GM15510 (cell line): ENCODE data around the gene SLPI.

ENCODE experiments used
- POLR2A ChIP-seq: IDR thresholded peaks from 3 replicates; pipeline ENCODE4 v1.6.1; 2011; ENCODE audit warnings: borderline replicate concordance; ENCODE audit not compliant: insufficient read length; ENCODE audit errors: extremely low read depth

The SLPI gene

DNA sequence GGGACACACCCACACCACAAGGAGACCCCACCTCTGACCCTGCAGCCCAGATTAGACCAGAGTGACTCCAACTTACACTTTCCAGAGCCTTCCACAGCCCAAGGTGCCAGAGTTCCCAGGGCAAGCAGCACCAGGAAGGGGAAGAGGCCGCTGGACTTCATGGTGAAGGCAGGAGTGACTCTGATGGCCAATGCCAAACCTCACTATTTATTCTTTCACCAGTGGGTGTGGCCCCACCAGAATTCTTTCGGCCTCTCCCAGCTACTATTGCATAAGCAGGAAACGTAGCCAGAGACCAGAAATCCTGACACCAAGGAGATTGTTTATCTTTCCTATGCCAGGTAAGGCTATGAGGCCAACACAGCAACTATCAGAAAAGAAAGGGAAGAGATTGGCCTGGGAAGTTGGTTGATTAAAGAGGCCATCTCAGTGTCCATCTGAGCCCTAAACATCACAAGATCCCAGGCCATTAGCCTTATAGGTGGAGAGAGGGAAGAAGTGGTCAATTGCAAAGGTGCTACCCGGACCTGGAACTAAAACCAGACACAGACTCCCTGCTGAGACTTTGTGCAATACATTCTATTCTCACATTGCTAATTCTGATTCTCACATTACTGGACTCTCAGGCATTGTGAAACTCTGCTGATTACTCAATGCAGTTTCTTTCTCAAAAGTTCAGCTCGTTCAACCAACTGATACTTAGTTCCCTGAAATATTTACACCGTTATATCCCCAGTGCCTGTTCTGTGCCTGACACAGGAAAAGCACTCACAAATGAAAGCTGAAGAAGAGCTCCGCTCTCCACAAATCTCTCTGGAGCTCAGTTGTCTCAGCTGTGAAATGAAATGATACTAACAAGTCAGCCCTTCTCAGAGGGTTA lies at the start of gene SLPI:
TSS of gene SLPI (minus strand) at position 182 of the 880 bp plus-strand sequence. CDS start at position 161, 21 bp downstream.
- TF ChIP-seq POLR2A = no peak

DNA sequence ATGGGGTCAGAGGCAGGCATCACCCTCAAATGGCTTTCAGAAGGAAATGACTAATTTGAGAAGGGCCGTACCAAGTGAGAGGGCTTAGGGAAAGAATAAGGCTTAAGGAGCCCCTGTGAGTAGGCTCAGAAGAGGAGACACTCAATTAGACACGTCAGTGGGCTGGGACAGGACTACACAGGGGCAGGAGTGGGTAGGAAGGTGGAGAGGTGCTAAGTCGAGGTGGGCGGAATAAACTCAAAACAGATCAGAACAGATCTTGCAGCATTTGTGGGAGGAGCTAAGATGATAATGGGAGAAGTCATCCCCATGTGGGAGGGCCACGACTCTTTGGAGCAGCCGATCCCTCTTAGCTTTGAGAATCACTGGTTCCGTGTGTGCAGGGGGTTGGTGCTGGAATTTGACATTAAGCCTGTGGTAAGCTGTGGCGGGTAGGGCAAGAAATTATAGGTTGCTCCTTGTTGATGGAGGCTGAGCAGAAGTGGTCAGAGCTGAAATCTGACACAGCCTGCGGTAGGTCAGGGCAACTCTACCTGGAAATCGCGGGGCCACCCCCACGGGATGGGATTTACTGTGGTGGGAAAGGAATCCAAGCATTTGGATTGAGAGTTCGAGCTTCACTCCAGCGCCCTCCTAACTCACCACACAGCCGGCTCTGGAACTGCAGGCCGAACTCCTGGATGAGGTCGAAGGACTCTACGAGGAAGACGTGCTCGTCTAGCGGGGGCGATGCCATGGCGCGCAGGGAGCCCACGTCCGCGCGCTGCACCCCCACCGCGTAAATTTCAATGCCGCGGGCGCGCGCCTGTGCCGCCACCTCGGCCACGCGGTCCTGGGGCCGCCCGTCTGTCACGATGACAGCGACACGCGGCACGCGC lies 49.5 kb upstream of the SLPI start:
- TF ChIP-seq POLR2A = no peak

- TF ChIP-seq POLR2A = no peak
These were observed 47.5 kb upstream of the SLPI start for GRCh38 chr20:45301824-45302271.

DNA sequence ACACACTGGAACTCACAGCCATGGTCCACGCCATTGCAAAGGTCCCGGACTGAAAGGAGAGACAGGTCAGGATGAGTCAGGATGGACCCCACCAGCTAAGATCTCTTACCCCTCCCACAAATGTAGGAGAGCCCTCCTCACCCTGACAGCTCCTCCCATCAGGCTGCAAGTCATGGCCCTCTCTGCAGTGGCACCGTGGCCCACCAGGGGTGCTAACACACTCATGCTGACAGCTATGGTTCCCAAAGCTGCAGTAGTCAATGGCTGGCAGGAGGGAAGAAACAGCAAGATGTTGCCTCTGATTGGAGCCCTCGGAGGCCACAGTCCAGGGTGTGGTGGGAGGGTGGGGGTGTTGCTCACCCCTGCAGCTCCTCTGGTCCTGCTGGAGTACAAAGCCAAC lies 46.6 kb upstream of the SLPI start:
- TF ChIP-seq POLR2A = no peak

GRCh38 chr20:45299786-45300185 lies 45.4 kb upstream of the SLPI start:
- no peak for TF ChIP-seq POLR2A

GRCh38 chr20:45297786-45298497 lies 43.6 kb upstream of the SLPI start:
- no peak for TF ChIP-seq POLR2A

DNA sequence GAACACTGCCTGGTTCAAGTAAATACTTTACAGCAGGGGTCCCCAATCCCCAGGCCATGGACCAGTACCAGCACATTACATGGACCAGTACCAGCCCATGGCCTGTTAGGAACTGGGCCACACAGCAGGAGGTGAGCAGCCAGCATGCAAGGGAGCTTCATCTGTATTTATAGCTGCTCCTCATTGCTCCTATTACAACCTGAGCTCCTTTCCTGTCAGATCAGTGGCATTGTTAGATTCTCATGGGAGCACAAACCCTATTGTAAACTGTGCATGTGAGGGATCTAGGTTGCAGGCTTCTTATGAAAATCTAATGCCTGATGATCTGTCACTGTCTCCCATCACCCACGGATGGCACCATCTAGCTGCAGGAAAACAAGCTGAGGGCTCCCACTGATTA lies 40.3 kb upstream of the SLPI start:
- TF ChIP-seq POLR2A = no peak

DNA sequence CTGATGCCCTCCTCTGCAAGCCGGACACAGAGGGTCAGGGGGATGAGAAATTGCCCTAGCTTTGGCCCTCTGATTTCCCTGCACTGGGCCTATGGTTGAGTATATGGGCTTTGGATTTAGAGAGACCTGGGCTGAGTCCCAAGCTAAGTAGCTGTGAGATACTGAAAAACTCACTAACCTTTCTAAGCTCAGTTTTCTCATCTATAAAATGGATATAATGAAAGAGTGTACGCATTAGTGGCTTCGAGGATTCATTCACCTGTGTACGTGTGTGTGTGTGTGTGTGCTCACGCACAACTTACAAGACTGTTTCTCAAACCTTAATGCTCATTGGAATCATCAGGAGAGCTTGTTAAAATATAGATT lies 39.6 kb upstream of the SLPI start:
- TF ChIP-seq POLR2A = no peak

DNA sequence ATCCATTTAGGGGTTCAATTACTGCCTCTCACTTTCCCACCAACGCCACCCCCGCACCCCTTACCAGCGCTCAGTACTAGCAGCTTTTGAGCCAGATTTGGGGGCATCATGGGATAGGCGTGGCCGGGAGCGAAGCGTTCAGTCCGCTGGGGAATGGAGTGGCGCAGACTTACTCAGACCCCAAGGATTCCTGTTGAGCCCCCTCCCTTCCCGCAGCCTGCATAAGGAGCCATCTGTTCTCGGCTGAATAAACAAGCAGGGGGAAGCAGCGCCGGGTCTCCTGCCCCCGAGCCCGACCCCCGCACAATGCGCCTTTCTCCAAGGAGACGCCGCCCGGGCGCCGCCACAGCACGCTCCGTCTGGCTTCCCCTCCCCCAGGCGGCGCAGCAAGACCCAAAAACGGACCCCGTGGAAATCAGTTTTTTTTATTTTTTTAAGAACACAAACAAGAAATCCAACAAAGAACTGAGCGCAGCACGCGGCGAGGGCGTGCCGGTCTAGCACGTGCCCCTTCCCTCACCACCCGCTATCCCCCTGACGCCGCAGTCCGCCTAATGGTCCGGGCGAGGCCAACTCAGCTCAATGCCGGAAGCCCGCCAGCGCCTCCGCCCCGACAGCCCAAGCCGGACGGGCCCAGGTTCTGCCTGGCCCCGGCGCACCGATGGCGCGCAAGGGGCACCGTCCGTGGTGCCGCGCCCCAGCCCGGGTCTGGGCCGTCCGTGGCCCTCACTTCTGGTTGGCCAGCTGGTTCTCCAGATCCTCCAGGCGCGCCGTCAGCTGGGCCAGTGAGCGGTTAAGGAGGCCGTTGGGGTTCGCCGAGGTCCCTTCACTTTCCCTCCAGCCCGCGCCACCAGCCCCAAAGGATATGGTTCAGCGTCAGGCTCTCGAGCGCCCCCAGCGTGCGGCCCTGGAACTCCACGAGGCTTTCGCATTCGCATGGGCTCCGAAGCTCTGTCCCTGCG lies 39.0 kb upstream of the SLPI start:
- no peak for TF ChIP-seq POLR2A

- no peak for TF ChIP-seq POLR2A
These were observed 38.0 kb upstream of the SLPI start for GRCh38 chr20:45292343-45292742.

- TF ChIP-seq POLR2A = no peak
These were observed 37.2 kb upstream of the SLPI start for GRCh38 chr20:45291526-45291925.

DNA sequence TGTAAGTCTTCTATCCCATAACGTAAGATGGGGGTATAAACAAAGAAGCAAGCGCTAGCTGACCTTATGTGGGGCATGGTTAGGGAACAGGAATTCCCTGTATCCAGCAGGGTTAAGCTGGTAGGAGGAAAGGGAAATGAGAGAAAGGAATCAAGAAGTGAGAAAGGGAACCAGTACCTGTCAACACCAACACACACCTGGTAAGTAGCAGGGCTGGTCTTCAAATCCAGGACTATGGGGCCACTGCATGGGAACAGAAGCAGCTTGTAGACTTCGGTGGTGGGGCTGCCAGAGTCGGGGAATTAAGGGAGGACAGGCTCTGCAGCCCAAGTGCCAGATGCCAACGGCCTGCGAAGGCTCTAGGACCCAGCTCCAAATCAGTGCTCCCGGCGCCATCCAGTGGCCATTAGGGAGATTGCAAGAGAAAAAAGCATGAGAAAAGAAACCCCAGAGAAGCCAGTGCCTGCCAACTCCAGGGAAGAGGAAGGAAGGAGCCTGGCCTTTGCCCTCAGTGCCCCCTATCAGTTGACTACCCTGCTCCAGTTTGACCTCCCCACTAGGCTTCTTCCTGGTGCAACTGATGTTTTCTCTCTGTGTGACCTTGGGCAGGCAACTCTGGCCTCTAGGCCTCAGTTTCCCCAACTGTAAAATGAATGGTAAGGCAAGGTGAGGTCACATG lies 36.5 kb upstream of the SLPI start:
- no peak for TF ChIP-seq POLR2A
